Measurements from ENCODE around the gene SH3BGRL2. TPM values are rescaled to one million over a fixed set of nuclear protein-coding genes. Genes with fewer than 3 reads are reported as not detected.

Gene SH3BGRL2
- total and polyA plus RNA-seq, 2 of the 8 experiments (the other 6 are each of a cell fraction or from before 2014, with no cell fraction given): 6.0 to 20.3 TPM

GRCh38 chr6:79650950-79651349 lies 19.8 kb downstream of the SH3BGRL2 start:
- H3K27ac ChIP-seq (ENCODE audit: low read depth, low read length): no peak overlapping the region
- H2BK120ac ChIP-seq (replicated peaks; ENCODE audit: low read depth, low read length): no peak overlapping the region
- H2BK15ac ChIP-seq (ENCODE audit: low read length): no peak overlapping the region
- no peak overlapping the region for H4K91ac ChIP-seq (replicated peaks; ENCODE audit: insufficient read length, low read length)
- H3K79me1 ChIP-seq (ENCODE audit: low read depth, low read length): no peaks in the 10 kb centered on the region
- CTCF ChIA-PET (ENCODE audit: partially characterized antibody): no interaction called here
- H2BK20ac ChIP-seq (ENCODE audit: low read length): no peak overlapping the region
- no peak overlapping the region for H3K4ac ChIP-seq (replicated peaks; ENCODE audit: insufficient read length, low read depth, low read length)
- POLR2A ChIA-PET (ENCODE audit: partially characterized antibody): no interaction called here
- no peak overlapping the region for H3K9ac ChIP-seq (replicated peaks in 1 of 4; ENCODE audit: extremely low read depth in 1 of 4, low read depth in 3 of 4, low read length in 3 of 4)
- no peak overlapping the region for H2AFZ ChIP-seq (ENCODE audit: low read length)
- peaks cover 0 to 3% (median 2%) of the 10 kb centered on the region in 4 experiments; a peak in 2 of 7 replicates for H3K4me1 ChIP-seq (replicated peaks in 1 of 4; ENCODE audit: control insufficient read depth in 3 of 4, insufficient read depth in 4 of 4, low read length in 3 of 4)
- H3K14ac ChIP-seq (ENCODE audit: insufficient read length): no peak overlapping the region
- H3K23me2 ChIP-seq (ENCODE audit: low read depth, low read length): no peaks in the 10 kb centered on the region; the same call in 1 of the 2 replicates
- no peak overlapping the region for H3K18ac ChIP-seq (ENCODE audit: extremely low read depth, low read length)
- DNase-seq (ENCODE audit: low read depth in 1 of 2, low spot score in 2 of 2) (no peak), FAIRE-seq (no peak)
- no peak overlapping the region for H2BK12ac ChIP-seq (ENCODE audit: low read depth, low read length)
- H3K4me2 ChIP-seq (ENCODE audit: insufficient read depth in 1 of 2, low read depth in 2 of 2, low read length in 2 of 2): no peak overlapping the region
- no peaks in the 10 kb centered on the region for H4K20me1 ChIP-seq (replicated peaks in 1 of 2; ENCODE audit: control insufficient read depth in 1 of 2, insufficient read depth in 2 of 2, low read length in 2 of 2)
- H3K56ac ChIP-seq (replicated peaks; ENCODE audit: insufficient read length, low read depth, low read length): no peak overlapping the region
- H2BK5ac ChIP-seq (ENCODE audit: low read depth, low read length): no peak overlapping the region
- WGBS, 2 experiments (ENCODE audit: extremely low coverage in 1 of 2, insufficient coverage in 1 of 2, insufficient read length in 1 of 2, insufficient replicate concordance in 2 of 2, low coverage in 1 of 2, low lambda C conversion rate in 2 of 2, missing lambda C conversion rate in 1 of 2): 84% methylated on average over 3 of the region's 3 CpGs; no CpG with 5 or more reads in 1 of the 2 experiments
- H3K79me2 ChIP-seq (ENCODE audit: control insufficient read depth in 1 of 2, insufficient read depth in 2 of 2, low read length in 2 of 2): peaks cover 0 to 7% of the 10 kb centered on the region in 2 experiments; a peak in 2 of 4 replicates
- no peaks in the 10 kb centered on the region for H3K9me3 ChIP-seq (ENCODE audit: insufficient read depth in 2 of 2, low read depth in 1 of 2, low read length in 1 of 2)
- H4K5ac ChIP-seq (ENCODE audit: insufficient read length, low read depth, low read length): no peak overlapping the region
- H2AK5ac ChIP-seq (ENCODE audit: low read depth, low read length): no peak overlapping the region
- H4K8ac ChIP-seq (ENCODE audit: extremely low read depth, insufficient read depth, low read length): no peak overlapping the region
- H3K27me3 ChIP-seq (replicated peaks in 1 of 4; ENCODE audit: control insufficient read depth in 3 of 4, extremely low read depth in 1 of 4, insufficient read depth in 3 of 4, low read length in 3 of 4): no peaks in the 10 kb centered on the region
- no peak overlapping the region for H3K4me3 ChIP-seq (ENCODE audit: extremely low read depth in 1 of 4, insufficient read depth in 2 of 4, low read depth in 3 of 4, low read length in 4 of 4)
- no peak overlapping the region for H3K23ac ChIP-seq (ENCODE audit: insufficient read length)
- H3K36me3 ChIP-seq (ENCODE audit: control insufficient read depth in 2 of 4, insufficient read depth in 4 of 4, low read length in 3 of 4): no peaks in the 10 kb centered on the region; a peak in 1 of 8 replicates
- TF ChIP-seq SIN3A (conservative IDR thresholded peaks at IDR 0.05 in 1 of 2, IDR thresholded peaks at IDR 0.05 in 1 of 2; ENCODE audit: low read depth in 1 of 2, low read length in 2 of 2) (no peak), ATF3 (IDR thresholded peaks at IDR 0.05; ENCODE audit: insufficient read depth, low read depth, low read length) (no peak), SIRT6 (IDR thresholded peaks at IDR 0.05; ENCODE audit: low read length) (no peak), HDAC6 (IDR thresholded peaks at IDR 0.05; ENCODE audit: low read depth, low read length) (no peak), CBX8 (IDR thresholded peaks at IDR 0.05; ENCODE audit: borderline replicate concordance, low read depth, low read length) (no peak), E2F6 (IDR thresholded peaks at IDR 0.05) (no peak), YY1 (IDR thresholded peaks at IDR 0.05; ENCODE audit: low read depth, low read length) (no peak), SP2 (IDR thresholded peaks at IDR 0.05; ENCODE audit: low read length) (no peak), TAF7 (optimal IDR thresholded peaks at IDR 0.05; ENCODE audit: borderline replicate concordance, low read depth, low read length) (no peak), CBX5 (IDR thresholded peaks at IDR 0.05; ENCODE audit: low read depth, low read length) (no peak), ASH2L (IDR thresholded peaks at IDR 0.05; ENCODE audit: low read length) (no peak), FOSL1 (IDR thresholded peaks at IDR 0.05; ENCODE audit: insufficient read depth, low read depth, low read length) (no peak), SIX5 (IDR thresholded peaks at IDR 0.05; ENCODE audit: low read depth, low read length) (no peak), SUZ12 (IDR thresholded peaks at IDR 0.05; ENCODE audit: low read length) (no peak)

All from H1 (cell line).